Upper lobe of left lung (tissue), 6 donors: Measurements from ENCODE around the gene ZBTB16. TPM values are rescaled to one million over a fixed set of nuclear protein-coding genes. Genes with fewer than 3 reads are reported as not detected.

ENCODE experiments used
- ATAC-seq, 2 donors: fragments of 200-7000 bp; cut with Tn5 transposase; one replicate each; pipeline ENCODE4 v1.9.1; 2022; ENCODE audit warnings: mild to moderate bottlenecking in 2 of 2, moderate library complexity in 2 of 2; ENCODE audit not compliant: low FRiP score in 2 of 2
- DNase-seq, 2 donors: peaks; one replicate each; pipeline ENCODE4 v3.0.0-alpha.2; 2019 to 2020
- H3K27ac ChIP-seq, 4 donors: fragments of 200-600 bp; sonication (generic); one replicate each; pipeline ENCODE4 v1.5.1; 2016 to 2019
- H3K27me3 ChIP-seq, 4 donors: fragments of 200-600 bp; sonication (generic); one replicate each; pipeline ENCODE4 v1.5.1; 2017 to 2019
- H3K36me3 ChIP-seq, 4 donors: fragments of 200-600 bp; sonication (generic); one replicate each; pipeline ENCODE4 v1.5.1; 2016 to 2019
- H3K4me1 ChIP-seq, 4 donors: fragments of 200-600 bp; sonication (generic); one replicate each; pipeline ENCODE4 v1.5.1; 2018 to 2019
- H3K4me3 ChIP-seq, 4 donors: fragments of 200-600 bp; sonication (generic); one replicate each; pipeline ENCODE4 v1.5.1; 2017 to 2019; ENCODE audit warnings: mild to moderate bottlenecking in 2 of 4, moderate library complexity in 1 of 4
- H3K9me3 ChIP-seq, 4 donors: fragments of 200-600 bp; sonication (generic); one replicate each; pipeline ENCODE4 v1.5.1; 2018 to 2019
- EP300 ChIP-seq, 4 donors: sonication (generic); formaldehyde crosslinking; IDR thresholded peaks; one replicate each; pipeline ENCODE4 v1.5.1; 2017; ENCODE audit warnings: antibody characterized with exemption in 4 of 4, control low read depth in 2 of 4
- POLR2A ChIP-seq, 4 donors: fragments of 450-650 bp; IDR thresholded peaks; one replicate each; pipeline ENCODE4 v1.5.1; 2016 to 2017; ENCODE audit warnings: antibody characterized with exemption in 4 of 4, mild to moderate bottlenecking in 2 of 4
- POLR2AphosphoS5 ChIP-seq, 2 donors: sonication (generic); formaldehyde crosslinking; IDR thresholded peaks; one replicate each; pipeline ENCODE4 v1.5.1; 2017; ENCODE audit warnings: antibody characterized with exemption in 2 of 2
- WGBS, 2 donors: methylation state at CpG; one replicate each; pipeline ENCODE4 v1.1.5; 2017 to 2018; 5-methylcytosine and 5-hydroxymethylcytosine counted together
- total RNA-seq, 6 donors: library from RNA; depleted of rRNA in 4 of 6; stranded (reverse); fragments of >200 nt in 4 of 6; gene quantifications; one replicate each; pipeline versions ENCODE4 v1.1.0 to v1.2.1, GENCODE V29; 2016 to 2021
- TF ChIP-seq, protein P1 (sequence below), 6 experiments: fragments of 450-650 bp in 4 of 6; fragments of 200-600 bp in 2 of 6; sonication (generic) in 2 of 6; IDR thresholded peaks; one replicate each; pipeline ENCODE4 v1.5.1; 2016 to 2019; ENCODE audit warnings: antibody characterized with exemption in 6 of 6
- donor health status: DM: no; HTN: no; CAD: no; lungs with moderate emphysema.
- donor health status: DM: no; HTN: yes; CAD: no; lungs with severe emphysema.

The ZBTB16 gene
- total RNA-seq, 6 donors from 2014 or later, result 110 to 584 (median 179) TPM

DNA sequence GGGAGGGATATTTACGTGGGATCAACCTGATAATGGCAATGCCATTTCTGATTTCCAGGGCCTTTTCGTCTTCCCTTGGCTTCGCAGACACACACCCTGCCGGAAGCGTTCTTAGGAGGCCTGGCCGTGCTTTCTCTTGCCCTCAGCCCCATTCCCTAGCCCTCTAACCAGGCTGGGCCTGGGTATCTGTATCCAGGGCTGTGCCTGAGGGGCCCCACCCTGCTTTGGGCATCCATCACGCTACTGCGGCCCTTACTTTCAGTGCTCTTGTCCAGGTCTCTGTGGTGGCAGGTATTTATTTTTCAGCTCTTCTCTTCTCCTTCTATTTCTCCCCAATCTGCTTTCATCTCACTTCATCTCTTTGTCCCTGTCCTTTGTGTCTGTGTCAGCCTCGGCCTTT lies 105.0 kb downstream of the ZBTB16 start:
- WGBS, 2 donors, result 89 to 91% methylated on average over 9 of the region's 9 CpGs
- H3K9me3 ChIP-seq, result no peaks in the 10 kb centered on the region
- H3K27ac ChIP-seq, result peak overlapping the region; percentile 95 to 99 (median 96)
- DNase-seq, result no peak
- no peak for TF ChIP-seq POLR2A (IDR thresholded peaks at IDR 0.05)
- TF ChIP-seq, protein P1, sequence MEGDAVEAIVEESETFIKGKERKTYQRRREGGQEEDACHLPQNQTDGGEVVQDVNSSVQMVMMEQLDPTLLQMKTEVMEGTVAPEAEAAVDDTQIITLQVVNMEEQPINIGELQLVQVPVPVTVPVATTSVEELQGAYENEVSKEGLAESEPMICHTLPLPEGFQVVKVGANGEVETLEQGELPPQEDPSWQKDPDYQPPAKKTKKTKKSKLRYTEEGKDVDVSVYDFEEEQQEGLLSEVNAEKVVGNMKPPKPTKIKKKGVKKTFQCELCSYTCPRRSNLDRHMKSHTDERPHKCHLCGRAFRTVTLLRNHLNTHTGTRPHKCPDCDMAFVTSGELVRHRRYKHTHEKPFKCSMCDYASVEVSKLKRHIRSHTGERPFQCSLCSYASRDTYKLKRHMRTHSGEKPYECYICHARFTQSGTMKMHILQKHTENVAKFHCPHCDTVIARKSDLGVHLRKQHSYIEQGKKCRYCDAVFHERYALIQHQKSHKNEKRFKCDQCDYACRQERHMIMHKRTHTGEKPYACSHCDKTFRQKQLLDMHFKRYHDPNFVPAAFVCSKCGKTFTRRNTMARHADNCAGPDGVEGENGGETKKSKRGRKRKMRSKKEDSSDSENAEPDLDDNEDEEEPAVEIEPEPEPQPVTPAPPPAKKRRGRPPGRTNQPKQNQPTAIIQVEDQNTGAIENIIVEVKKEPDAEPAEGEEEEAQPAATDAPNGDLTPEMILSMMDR (IDR thresholded peaks at IDR 0.05), result no peak
- no peak for TF ChIP-seq EP300 (IDR thresholded peaks at IDR 0.05)
- TF ChIP-seq POLR2AphosphoS5 (IDR thresholded peaks at IDR 0.05), result no peak
- peaks cover 0 to 21% (median 0%) of the 10 kb centered on the region in 4 donors for H3K36me3 ChIP-seq
- no peaks in the 10 kb centered on the region for H3K27me3 ChIP-seq
- no peak overlapping the region for H3K4me3 ChIP-seq
- ATAC-seq, result no peak
- peaks cover 94 to 98% (median 96%) of the 10 kb centered on the region in 4 donors for H3K4me1 ChIP-seq

DNA sequence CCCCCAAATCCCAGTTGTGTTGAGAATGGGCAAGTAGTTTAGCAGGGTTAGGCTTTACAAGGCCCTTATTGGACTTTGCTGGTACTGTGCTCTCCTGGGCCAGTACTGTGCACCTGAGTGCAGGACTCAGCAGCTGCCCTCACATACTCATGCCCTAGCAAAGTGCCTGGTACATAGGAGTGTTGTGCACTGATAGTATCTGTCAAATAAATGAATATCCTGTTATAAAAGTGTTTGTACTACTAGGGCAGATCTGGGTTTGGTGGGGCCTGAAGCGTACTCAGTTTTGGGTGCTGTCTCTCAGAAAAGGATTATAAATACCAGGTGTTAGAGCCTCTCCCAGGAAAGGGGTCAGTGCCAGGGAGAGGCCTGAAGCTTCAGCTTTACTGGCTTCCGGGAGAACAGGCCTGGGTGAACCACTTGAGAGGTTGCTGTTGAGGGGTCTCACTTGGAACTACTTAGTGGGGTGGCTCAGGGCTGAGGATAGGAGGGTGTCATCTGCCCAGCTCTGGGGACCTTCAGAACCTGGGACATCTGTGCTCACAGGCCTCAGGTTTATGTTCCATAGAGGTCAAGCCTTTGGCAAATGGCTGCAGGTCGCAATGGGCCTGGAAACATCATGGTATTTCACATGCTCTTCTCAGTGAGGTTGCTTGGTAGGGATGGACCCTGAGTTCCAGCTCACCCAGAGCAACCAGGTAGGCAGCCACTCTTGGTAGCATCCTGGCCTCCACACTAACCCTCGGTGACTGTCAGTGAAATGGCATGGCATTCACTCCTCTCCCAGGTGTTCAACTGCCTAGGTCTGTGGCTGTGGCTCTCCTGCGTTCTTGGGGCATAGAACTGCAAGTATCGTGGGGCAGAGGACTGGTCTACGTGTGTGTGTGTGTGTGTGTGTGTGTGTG lies 106.1 kb downstream of the ZBTB16 start:
- DNase-seq (no peak), ATAC-seq (no peak)
- Histone ChIP-seq H3K27ac (peak overlapping the region; percentile 95 to 99 (median 96)), H3K4me1 (peaks cover 96 to 99% (median 98%) of the 10 kb centered on the region in 4 donors), H3K27me3 (no peaks in the 10 kb centered on the region), H3K9me3 (no peaks in the 10 kb centered on the region), H3K36me3 (peaks cover 0 to 25% (median 0%) of the 10 kb centered on the region in 4 donors), H3K4me3 (no peak overlapping the region)
- WGBS, 2 donors, result 81 to 88% methylated on average over 4 to 7 of the region's 7 CpGs
- TF ChIP-seq EP300 (IDR thresholded peaks at IDR 0.05) (no peak), POLR2AphosphoS5 (IDR thresholded peaks at IDR 0.05) (no peak), POLR2A (IDR thresholded peaks at IDR 0.05) (no peak)
- TF ChIP-seq, protein P1 (IDR thresholded peaks at IDR 0.05), result no peak

DNA sequence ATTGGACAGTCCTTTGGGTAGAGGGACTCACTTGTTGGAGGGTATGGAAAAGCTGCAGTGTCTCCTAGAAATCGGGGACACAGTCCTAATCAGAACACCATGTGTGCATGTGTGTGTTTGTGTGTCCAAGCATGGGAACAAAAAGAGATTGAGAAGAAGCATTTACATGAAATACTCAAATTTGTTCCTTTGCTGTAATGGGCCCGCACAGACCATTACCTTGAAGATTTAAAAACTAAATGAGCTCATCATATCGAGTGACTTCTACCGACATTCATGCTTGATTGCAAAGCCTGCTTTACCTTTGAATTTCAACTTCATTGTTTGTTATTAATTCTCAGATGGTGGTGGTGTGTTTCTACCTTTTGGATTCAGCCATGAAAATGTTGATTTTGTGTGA lies 106.9 kb downstream of the ZBTB16 start:
- peaks cover 96 to 99% (median 98%) of the 10 kb centered on the region in 4 donors for H3K4me1 ChIP-seq
- no peak for TF ChIP-seq POLR2A (IDR thresholded peaks at IDR 0.05)
- no peak for TF ChIP-seq POLR2AphosphoS5 (IDR thresholded peaks at IDR 0.05)
- TF ChIP-seq, protein P1 (IDR thresholded peaks at IDR 0.05), result no peak
- no peak for TF ChIP-seq EP300 (IDR thresholded peaks at IDR 0.05)
- DNase-seq, result no peak

DNA sequence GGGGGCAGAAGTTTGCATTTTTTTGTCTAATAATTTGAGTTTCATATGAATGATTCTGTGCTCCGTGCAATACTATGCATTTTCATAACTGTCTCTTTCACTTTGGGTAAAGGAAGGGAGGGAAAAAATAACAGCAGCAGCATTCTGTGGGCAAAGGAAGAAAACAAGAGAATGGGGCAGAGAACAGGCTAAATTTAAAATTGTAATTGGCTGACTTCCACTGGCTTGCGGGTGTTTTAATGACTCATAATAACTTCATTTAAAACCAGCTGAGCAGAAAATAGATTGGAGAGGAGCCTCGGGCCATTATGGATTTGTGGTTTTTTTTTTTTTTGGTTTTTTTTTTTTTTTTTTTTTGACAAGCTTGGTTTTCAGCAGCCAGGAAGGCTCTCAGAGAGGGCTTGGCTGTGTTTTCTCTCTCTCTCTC lies 107.4 kb downstream of the ZBTB16 start:
- 5 to 7% methylated on average over 3 of the region's 3 CpGs for WGBS, 2 donors
- peak in 1 of 2 donors; percentile 5 for ATAC-seq
- peak in 1 of 4 donors; percentile 78 for TF ChIP-seq EP300 (IDR thresholded peaks at IDR 0.05)
- no peak for TF ChIP-seq POLR2AphosphoS5 (IDR thresholded peaks at IDR 0.05)
- peak in 1 of 4 donors; percentile 30 for TF ChIP-seq POLR2A (IDR thresholded peaks at IDR 0.05)
- TF ChIP-seq, protein P1 (IDR thresholded peaks at IDR 0.05), result no peak
- Histone ChIP-seq H3K27me3 (no peaks in the 10 kb centered on the region), H3K36me3 (peaks cover 0 to 22% (median 0%) of the 10 kb centered on the region in 4 donors), H3K9me3 (no peaks in the 10 kb centered on the region), H3K27ac (peak overlapping the region; percentile 95 to 99 (median 96)), H3K4me3 (no peak overlapping the region), H3K4me1 (peaks cover 96 to 99% (median 98%) of the 10 kb centered on the region in 4 donors)
- DNase-seq, result no peak

More for the DNA sequence above, 106.9 kb downstream of the ZBTB16 start:
- WGBS, 2 donors, result 77 to 86% methylated on average over 4 of the region's 4 CpGs
- Histone ChIP-seq H3K36me3 (peaks cover 0 to 24% (median 0%) of the 10 kb centered on the region in 4 donors), H3K9me3 (no peaks in the 10 kb centered on the region), H3K4me3 (no peak overlapping the region), H3K27me3 (no peaks in the 10 kb centered on the region), H3K27ac (peak overlapping the region; percentile 95 to 99 (median 96))
- ATAC-seq, result no peak
